HG03575 (cell line): ENCODE data around the gene PLEKHG2.
A peak's percentile ranks its signal among the peaks of the same experiment; 100 is the strongest.
"Not testable (repeated sequence)": the region's sequence is repeated elsewhere in the genome, so short reads cannot be mapped to it uniquely, and the experiment has no call there.

Source experiments
- ATAC-seq: cut with Tn5 transposase; IDR thresholded peaks from one replicate; pipeline ENCODE4 v1.9.1; 2021; ENCODE audit not compliant: unreplicated experiment, insufficient number of reproducible peaks, low FRiP score; ENCODE audit errors: extremely low read depth

Gene PLEKHG2, protein sequence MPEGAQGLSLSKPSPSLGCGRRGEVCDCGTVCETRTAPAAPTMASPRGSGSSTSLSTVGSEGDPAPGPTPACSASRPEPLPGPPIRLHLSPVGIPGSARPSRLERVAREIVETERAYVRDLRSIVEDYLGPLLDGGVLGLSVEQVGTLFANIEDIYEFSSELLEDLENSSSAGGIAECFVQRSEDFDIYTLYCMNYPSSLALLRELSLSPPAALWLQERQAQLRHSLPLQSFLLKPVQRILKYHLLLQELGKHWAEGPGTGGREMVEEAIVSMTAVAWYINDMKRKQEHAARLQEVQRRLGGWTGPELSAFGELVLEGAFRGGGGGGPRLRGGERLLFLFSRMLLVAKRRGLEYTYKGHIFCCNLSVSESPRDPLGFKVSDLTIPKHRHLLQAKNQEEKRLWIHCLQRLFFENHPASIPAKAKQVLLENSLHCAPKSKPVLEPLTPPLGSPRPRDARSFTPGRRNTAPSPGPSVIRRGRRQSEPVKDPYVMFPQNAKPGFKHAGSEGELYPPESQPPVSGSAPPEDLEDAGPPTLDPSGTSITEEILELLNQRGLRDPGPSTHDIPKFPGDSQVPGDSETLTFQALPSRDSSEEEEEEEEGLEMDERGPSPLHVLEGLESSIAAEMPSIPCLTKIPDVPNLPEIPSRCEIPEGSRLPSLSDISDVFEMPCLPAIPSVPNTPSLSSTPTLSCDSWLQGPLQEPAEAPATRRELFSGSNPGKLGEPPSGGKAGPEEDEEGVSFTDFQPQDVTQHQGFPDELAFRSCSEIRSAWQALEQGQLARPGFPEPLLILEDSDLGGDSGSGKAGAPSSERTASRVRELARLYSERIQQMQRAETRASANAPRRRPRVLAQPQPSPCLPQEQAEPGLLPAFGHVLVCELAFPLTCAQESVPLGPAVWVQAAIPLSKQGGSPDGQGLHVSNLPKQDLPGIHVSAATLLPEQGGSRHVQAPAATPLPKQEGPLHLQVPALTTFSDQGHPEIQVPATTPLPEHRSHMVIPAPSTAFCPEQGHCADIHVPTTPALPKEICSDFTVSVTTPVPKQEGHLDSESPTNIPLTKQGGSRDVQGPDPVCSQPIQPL (N-terminal part only)

DNA sequence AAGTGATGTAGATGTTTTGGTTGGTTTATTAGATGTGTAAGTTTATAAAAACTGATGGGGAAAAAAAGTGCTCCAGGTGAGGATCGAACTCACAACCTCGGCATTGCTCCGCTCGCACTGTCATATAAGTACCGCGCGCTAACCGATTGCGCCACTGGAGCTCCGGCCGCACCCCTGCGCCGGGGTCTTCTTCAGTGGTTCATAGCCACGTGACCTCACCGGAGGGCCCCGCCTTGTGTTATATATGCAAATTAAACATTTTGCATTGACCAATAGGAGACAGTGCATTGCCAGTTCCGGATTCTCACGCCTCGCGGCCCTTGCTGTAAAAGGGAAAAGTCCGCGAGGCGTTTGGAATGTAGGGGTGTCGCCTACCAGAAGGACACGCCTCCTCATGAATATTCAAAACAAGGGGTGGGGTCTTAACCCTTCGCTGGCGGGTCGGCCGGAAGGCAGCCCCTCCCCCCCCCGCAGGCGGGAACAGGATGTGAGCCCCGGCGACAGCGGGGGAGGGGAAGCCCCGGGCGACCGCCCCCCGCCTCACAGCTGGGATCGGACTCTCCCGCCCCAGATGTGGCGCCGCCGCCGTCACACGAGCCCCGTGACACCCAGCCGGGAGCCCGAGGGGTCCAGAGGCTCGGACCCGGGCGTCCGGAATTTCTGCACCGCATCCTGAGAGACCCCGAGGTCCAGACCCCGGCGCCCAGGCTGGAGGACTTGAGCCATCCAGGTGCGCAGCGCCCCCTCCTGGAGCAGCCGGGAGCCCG lies at the start of gene PLEKHG2:
Gene PLEKHG2 (plus strand): TSS at position 570 of the 767 bp plus-strand sequence. CDS start 1,418 bp downstream, outside the sequence.
- peak; percentile 29 for ATAC-seq

DNA sequence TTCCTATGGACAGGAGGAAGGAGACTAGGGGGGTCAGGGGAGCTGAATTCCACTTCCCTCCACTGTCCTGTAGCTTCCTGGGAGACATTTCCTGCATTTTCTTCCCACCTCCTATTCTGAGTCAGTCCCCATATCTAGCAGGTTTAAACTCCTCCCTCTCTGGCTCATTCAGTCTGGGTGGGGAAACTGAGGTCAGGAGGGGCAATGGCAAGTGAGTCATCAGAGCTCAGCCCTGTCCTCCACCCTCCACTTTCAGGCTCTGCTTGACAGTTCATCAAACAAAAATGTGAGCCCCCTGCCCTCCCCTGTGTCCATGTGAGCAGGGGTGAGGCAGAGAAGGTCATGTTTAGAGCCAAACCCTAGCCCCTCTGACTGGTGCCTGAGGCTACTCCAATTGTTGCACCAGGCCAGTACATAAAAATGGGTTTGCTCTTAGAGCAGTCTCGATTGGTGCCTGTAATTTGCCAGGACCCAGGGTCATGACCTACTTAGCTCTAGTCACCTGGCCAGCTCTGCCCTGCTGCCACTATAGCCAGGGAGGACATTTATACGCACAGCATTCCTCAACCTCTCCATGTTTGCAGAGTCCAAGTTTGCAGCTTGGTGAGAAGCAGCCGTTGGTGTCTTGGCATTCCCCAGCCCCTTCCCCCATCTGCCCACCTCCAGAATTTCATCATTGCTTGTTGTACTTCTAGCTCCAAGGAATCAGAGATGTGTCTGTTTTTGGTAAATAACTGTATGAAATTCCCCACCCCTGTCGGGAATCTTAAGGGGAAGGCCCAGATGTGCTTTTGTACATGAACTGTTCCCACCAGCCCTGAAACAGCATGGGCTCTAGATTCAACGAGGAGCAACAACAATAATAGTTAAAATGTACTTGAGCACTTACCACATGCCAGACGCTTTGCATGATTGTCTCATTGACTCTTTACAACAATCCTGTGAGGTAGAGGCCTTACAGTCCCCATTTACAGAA lies 49.5 kb upstream of the PLEKHG2 start:
- no peak for ATAC-seq

DNA sequence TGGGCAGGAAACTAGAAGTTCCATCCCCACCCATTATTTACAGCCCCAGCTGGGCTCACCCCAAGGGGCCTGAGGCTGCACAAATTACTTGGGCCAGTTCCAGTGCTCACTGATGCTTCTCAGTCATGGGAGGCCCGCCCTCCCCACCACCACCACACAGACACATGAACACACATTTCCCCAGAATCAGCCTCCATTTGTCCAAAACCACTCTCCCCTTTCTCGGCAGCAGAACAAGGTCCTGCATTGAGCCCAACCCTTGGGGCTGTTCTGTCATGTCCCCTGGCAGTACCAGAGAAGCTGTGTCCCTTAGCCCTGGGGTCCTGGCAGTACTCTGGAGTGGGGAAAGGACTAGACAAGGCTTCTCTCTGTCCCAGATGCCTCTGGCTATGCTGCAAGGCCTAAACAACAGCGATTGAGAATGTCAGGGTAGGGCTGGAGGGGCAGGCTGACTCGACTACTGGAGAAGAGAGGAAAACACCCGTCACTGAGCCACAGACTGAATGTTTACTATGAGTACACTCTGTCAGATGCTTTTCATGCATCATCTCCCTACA lies 48.5 kb upstream of the PLEKHG2 start:
- ATAC-seq = no peak

DNA sequence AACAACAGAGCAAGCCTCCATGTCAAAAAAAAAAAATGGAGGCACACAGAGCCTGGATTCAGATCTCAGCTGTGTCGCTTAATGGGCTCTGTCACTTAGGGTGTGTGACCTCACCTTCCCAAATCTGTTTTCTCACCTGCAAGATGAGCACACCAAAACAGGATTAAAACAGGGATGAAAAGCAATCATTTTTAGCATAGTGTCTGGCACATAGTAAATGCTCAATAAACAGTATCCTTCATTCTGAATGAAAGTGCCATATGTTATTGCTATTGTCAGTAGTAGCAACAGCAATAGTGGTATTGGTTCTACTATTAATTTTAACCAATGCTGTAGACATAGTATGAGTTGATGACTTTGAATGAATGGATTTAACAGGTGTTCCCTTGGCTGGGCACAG lies 46.9 kb upstream of the PLEKHG2 start:
- no peak for ATAC-seq

DNA sequence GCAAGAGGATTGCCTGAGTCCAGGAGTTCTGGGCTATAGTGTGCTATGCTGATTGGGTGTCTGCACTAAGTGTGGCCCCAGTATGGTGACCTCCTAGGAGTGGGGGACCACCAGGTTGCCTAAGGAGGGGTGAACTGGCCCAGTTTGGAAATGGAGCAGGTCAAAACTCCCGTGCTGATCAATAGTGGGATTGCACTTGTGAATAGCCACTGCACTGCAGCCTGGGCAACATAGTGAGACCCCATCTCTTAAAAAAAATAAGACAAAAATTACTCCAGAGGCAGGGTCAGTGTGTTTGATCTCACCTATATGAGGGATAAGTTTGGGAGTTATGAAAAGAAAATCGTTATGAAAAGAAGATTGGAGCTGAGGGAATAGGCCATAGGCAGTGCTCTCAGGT lies 43.3 kb upstream of the PLEKHG2 start:
- ATAC-seq = no peak

DNA sequence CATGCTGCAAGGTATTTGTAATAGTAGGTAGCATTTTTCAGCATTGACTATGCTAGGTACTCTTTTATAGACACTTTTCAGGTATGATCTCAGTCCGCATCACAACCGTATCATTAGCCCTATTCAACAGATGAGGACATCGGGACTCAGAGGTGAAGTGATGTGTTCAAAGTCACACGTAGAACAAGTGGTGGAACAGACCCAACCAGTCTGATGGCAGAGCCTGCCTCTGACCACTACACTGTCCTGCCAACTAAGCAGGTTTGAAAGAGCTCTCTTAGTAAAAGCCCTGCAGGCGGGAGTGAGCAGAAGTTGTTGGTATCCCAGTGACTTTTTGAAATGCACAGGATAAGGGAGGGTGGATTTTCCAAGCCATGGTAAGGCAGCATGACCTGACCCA lies 41.7 kb upstream of the PLEKHG2 start:
- no peak for ATAC-seq

DNA sequence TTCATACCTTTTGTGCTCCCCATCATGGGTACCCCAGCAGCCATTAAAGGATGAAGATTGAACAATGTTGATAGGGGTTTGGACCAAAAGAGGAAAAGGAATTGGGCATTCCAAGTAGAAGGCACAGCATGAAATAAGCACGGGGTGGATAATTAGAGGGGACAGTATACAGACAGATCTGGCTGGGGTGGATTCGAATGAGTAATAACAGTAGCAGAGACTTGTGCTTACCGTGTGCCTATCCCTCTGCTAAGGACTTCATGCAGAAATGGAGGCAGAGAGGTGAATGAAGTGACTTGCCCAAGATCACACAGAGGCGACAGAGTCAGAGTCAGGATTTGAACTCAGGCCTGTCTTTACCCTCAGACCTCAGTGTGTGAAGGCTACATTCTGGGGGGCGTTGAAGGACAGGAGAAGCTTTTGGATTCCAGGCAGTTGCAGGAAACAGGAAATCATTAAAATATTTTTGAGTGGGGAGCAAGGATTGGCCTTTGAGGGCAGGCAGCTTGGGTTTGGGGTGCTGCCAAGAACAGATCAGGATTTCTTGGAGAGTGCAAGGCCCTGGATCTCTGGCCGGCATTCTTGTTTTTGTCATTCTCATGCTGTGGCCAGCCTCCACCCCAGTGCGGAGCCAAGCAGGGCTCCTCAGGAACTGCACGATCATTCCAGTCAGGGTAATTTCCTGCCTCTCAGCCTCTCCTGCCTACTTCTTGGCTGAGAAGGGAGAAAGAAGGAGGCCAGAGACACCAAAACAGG lies 40.2 kb upstream of the PLEKHG2 start:
- ATAC-seq = no peak

DNA sequence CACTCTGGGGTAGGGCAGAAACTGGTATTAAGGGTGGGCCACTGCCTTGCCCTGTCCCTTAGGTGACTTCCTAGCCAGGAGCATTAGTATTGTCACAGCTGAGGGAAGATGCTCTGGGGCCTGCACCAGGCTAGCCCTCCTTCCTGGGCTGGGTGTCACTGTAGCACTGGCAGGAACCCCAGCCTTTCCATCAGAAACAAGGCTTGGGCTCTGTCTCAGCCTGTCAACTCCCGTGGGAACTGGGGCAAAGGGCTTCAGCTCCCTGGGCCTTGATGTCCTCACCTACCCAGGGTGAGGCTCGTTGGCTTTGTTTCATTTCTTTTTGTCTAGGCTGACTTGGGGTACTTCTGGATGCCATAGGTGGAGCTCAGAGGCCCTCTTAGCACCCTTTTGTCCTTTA lies 39.5 kb upstream of the PLEKHG2 start:
- no peak for ATAC-seq

DNA sequence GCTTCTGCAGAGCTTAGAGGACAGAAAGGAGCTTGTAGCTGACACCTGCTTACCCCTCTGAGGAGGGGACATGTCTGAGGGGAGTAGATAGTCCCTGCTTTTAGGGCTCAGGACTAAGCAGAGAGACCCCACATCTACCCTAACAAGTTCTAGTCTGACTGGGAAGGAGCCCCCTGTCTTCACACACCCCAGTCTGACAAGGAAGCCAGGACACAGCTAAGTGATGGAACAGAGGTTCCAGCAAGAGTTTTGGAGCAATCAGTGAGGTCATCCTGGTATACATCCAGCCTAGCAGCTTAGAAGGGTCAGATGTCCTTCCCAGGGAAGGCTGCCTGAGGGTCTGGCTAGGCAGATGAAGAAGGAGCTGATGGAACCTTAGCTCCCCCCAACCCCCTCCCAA lies 36.5 kb upstream of the PLEKHG2 start:
- no peak for ATAC-seq

DNA sequence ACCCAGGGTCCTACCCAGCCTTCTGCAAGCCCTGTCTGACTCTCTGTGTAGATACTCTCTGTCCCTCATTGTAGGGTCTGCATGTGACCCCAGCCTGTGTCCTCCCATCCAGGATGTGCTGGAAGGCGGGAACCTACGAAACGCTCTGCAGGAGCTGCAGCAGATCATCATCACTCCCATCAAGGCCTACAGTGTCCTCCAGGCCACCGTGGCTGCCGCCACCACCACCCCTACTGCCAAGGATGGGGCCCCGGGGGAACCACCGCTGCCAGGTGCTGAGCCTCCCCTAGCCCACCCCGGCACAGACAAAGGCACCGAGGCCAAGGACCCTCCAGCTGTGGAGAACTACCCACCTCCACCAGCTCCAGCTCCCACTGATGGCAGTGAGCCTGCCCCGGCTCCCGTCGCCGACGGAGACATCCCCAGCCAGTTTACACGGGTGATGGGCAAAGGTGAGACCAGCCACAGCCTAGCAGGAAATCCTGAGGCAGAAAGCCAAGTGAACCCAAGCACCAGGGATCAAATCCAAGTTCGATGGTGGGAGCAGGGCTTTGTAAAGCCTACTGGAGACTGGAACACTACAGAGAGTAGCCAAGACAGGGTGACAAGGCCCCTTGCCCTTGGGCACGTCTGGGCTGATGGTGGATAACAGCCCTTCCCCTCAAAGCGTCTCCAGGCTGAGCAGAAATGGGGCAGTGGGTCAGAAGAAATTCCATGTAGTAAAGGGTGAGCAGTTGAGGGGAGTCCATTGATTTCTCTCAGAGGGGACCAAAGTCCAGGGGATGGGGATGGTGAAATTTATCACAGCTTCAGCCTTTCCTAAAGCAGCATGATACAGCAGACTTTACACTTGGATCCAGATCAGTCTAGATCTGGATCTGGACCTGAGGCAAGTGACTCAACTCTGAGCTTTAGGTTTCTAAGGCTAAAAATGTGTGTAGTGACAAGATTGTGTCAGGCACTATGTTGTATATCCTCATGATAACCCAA lies 34.8 kb upstream of the PLEKHG2 start:
- no peak for ATAC-seq

DNA sequence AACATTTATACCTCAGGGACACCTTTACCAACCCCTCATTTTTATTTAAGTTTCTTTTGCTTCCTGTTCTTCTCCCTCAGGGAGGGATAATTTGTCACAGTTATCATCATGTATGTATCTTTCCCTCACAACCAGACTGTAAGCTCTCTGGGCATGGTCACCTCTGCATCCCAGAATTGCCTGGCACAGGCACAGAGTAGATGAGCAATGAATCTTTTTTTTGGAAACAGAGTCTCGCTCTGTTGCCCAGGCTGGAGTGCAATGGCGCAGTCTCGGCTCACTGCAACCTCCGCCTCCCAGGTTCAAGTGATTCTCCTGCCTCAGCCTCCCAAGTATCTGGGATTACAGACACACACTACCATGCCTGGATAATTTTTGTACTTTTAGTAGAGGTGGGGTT lies 33.1 kb upstream of the PLEKHG2 start:
- not testable (repeated sequence) for ATAC-seq

DNA sequence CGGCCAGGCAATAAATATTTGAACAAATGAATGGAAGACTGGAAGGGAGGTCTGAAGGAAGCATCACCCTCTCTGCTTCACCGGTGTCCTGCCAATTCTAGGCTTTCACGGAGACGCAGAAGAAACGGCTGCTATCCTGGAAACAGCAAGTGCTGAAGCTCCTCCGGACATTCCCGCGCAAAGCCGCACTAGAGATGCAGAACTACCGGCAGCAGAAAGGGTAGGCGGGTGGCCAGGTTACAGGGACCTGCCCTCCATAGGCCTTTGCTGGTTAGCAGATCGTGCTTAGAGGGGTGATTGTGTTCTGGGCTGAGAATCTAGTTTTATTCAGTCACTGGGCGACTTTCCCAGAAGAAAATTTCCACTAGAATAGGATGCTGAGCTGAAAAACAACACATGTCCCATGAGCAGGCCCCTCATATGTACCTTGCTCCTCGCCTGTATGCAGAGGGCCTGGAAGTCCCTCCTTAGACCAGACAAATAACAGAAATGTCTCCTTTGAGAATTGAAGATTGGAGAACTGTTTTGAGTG lies 32.5 kb upstream of the PLEKHG2 start:
- no peak for ATAC-seq

DNA sequence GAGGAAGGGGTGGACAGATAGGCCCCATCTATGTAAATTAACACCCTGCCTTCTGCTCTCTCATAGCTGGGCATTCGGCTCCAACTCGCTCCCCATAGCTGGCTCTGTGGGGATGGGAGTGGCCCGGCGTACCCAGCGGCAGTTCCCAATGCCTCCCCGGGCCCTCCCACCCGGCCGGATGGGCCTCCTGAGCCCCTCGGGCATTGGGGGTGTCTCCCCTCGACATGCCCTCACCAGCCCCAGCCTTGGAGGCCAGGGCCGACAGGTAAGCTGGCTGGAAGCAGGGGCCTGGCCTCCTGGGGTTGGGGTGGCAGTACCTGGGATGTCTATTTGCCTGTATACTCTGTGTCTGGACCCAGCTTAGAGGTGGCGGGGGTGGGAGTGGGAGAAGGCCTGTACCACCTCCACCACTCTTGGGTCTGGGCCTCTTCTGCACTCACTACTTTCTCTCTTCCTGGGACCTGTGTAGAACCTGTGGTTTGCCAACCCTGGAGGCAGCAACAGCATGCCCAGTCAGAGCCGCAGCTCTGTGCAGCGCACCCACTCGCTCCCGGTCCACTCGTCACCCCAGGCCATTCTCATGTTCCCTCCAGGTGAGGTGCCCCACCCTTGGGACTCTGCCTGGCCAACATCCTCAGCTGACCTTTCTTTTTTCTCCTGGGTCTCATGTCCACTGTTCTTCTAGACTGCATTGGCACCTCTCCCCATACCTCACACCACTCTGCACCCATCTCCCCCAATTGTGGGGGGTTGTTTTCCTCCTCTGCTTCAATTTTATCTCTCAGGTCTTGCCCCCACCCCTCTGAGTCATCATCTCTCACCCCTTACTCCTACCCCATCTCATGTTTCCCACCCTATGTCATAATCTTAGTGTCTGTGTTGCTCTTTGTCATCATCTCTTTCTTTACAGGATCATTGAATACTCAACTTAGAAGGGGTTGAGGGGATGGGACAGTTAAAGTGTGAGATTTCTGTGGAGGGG lies 31.7 kb upstream of the PLEKHG2 start:
- ATAC-seq = no peak

DNA sequence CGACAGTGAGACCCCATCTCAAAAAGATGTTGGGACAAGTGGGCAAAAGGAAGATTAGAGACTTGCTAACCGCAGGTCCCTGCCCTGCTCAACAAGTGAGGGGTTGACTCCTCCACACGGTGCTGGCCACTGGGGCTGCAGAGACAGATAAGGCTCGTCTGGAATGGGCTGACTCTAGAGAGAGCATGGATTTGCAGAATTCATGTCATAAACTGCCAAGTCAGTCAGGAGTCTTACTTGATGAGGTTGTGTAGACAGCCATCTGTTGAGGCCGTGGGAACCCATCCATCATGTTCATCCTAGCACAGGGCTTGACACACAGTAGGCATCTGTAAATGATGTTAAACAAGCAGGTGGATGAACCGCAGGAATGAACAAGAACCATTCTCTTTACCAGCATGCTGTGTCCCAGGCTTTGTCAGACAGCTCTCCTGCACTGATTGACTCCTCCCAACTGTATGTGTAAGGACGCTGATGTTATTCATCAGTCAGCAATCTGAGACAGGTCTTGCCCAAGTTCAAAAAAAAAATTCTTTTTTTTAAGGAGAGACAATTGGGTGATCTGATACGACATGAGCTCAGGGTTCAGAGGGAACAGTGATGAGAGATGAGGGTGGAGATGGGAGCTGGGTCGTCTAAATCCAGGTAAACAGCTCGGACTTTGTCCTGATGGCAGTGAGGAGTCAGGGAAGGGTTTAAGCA lies 30.4 kb upstream of the PLEKHG2 start:
- ATAC-seq = no peak
